ENCODE data around the gene IGLL5.

Gene IGLL5

DNA sequence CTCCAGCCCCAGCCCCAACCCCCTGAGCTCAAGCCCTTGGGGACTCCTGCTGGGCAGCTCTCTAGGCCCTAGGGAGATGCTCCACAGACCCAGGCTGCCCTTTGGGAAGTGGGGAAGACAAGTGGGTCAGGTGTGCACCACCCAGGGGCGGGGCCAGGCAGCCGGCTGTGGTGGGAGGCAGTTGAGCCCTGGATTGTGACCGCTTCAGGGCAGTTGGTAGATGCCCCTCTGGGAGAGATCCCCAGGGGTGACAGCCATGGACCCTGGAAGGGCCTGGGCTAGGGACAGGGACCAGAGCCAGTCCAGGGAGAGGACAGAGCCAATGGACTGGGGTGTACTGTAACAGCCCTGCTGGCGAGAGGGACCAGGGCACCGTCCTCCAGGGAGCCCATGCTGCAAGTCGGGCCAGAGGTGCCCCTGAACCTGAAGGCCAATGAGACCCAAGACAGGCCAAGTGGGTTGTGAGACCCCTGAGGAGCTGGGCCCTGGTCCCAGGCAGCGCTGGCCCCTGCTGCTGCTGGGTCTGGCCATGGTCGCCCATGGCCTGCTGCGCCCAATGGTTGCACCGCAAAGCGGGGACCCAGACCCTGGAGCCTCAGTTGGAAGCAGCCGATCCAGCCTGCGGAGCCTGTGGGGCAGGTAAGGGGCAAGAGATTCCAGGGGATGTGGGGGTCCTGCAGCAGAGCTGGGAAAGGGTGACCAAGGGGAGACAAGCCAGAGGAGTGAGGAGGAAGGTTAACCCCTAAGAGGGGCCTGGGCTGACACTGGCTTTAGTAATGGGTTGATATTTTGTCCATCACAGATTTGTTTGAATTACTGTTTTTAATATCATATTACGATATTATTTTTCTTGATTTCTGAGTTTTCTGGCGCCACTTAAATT, at the start of gene IGLL5:
IGLL5 (plus strand) TSS at position 196 of the 883 bp plus-strand sequence; CDS start at position 434, 238 bp downstream.
- no peak for DNase-seq (ENCODE audit: low read depth)
- in situ Hi-C loops (cut with HindIII; ENCODE audit: low sequenced_read_pairs), result no loop called here
- no peak for TF ChIP-seq CTCF (IDR thresholded peaks at IDR 0.05; ENCODE audit: low read depth, low read length, missing control alignments)
- H3K4me3 ChIP-seq (ENCODE audit: low read depth, low read length), result no peak within 1 kb of the TSS

DNA sequence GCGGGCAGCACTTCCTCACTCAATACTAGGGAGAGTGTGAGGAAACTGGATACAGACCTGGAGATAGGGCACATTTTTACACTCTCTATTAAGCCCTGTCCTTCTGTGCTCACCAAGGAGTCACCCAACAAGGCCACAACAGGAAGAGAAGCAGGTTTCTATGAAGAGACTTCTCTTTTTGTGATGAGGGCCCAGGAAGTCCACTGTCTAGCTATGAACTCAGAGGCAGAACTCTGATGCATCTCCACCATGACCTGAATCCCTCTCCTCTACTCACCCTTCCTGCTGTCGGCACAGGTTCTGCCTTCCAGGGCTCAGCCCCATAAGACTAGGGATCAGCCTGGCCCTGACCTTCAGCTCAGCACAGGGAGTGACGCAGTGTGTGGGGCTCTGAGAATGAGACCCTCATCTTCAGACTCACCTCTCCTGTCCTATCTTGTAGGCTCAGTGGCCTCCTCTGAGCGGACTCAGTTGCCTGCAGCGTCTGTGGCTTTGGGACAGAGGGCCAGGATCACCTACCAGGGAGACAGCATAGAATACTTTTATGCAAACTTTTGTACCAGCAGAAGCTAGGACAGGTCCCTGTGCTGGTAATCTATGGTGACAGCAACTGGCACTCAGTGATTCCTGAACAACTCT, 49.3 kb upstream of the IGLL5 start:
- no peak for DNase-seq (ENCODE audit: low read depth)
- TF ChIP-seq CTCF (IDR thresholded peaks at IDR 0.05; ENCODE audit: low read depth, low read length, missing control alignments), result no peak
- no peak overlapping the region for H3K4me3 ChIP-seq (ENCODE audit: low read depth, low read length)
- in situ Hi-C loops (cut with HindIII; ENCODE audit: low sequenced_read_pairs), result no loop called here

DNA sequence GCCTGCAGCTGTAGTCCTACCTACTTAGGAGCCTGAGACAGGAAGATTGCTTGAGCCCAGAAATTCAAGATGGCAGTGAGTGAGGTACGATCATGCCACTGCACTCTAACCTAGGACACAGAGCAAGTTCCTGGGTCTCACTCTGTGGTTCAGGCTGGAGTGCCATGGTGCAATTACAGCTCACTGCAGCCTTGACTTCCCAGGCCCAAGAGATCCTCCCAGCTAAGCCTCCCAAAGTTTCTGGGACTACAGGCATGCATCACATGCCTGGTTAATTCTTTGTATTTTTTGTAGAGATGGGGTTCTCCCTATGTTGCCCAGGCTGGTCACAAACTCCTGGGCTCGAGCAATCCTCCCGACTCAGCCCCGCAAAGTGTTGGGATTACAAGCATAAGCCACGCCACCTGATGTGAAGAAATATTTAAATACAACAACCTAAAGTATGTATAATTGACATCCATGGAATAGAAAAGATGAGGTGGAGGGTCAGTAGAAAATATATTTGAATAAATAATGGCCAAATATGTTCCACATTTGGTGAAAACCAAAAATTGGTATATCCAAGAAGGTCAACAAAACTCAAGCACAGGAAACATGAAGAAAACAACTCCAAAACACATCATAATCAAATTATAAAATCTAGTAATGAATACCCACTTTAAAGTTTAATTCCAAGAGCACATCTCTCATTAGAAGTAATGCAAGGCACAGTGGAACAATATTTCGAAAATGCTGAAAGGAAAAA, 47.9 kb upstream of the IGLL5 start:
- in situ Hi-C loops (cut with HindIII; ENCODE audit: low sequenced_read_pairs), result no loop called here
- no peak overlapping the region for H3K4me3 ChIP-seq (ENCODE audit: low read depth, low read length)
- TF ChIP-seq CTCF (IDR thresholded peaks at IDR 0.05; ENCODE audit: low read depth, low read length, missing control alignments), result no peak
- no peak for DNase-seq (ENCODE audit: low read depth)

DNA sequence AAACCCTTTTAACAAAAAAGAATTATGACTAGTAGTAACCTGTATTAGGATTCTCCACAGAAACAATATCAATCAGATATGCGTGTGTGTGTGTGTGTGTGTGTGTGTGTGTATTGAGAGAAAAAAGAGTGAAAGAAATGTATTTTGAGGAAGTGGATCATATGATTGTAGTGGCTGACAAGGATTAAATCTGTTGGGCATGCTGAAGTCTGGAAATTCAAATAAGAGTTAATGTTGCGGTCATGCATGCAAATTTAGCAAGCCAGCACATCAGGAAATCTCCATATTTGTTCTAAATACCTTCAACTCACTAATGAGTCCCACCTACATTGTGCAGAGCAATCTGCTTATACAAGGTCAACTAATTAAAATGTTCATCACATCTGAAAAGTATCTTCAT, 46.8 kb upstream of the IGLL5 start:
- H3K4me3 ChIP-seq (ENCODE audit: low read depth, low read length), result no peak overlapping the region
- no peak for DNase-seq (ENCODE audit: low read depth)
- in situ Hi-C loops (cut with HindIII; ENCODE audit: low sequenced_read_pairs), result no loop called here
- TF ChIP-seq CTCF (IDR thresholded peaks at IDR 0.05; ENCODE audit: low read depth, low read length, missing control alignments), result no peak

DNA sequence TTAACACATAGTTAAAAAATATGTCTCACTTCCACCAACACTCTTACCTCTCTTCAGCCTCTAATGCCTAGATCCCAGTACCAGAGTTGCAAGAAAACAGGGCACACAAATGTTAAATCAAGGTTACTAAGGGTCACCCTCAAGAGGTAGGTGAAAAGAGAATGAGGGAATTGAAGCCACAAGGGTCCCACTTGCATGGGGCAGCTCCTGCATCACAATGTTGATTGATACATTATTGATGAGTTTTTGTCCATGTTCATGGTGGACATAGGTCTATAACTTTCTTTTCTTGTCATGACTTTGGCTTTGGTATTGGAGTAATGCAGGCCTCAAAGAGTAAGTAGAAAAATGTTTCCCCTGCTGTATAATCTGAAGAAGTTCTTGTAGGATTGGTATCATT, 46.0 kb upstream of the IGLL5 start:
- TF ChIP-seq CTCF (IDR thresholded peaks at IDR 0.05; ENCODE audit: low read depth, low read length, missing control alignments), result no peak
- in situ Hi-C loops (cut with HindIII; ENCODE audit: low sequenced_read_pairs), result no loop called here
- DNase-seq (ENCODE audit: low read depth), result no peak

DNA sequence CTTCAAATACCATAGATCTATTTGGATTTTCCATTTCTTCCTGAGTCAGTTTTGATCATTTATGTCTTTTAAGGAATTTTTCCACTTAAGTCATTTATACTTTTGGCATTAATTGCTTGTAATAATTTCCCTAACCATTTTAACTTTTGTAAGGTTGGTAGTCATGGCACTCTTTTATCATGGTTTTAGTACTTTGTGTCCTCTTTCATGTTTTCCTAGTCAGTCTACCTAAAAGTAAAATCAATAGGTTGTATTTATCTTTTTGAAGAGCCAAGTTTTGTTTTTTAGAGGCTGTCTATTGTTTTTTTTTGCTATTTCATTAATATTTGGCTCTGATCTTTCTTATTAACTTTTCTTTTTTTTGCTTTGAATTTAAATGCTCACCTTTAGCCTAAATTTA, 45.5 kb upstream of the IGLL5 start:
- DNase-seq (ENCODE audit: low read depth), result no peak
- no peak overlapping the region for H3K4me3 ChIP-seq (ENCODE audit: low read depth, low read length)
- TF ChIP-seq CTCF (IDR thresholded peaks at IDR 0.05; ENCODE audit: low read depth, low read length, missing control alignments), result no peak
- in situ Hi-C loops (cut with HindIII; ENCODE audit: low sequenced_read_pairs), result no loop called here

More for the DNA sequence above, 46.0 kb upstream of the IGLL5 start:
- H3K4me3 ChIP-seq (ENCODE audit: low read depth, low read length), result no peak overlapping the region
